ENCODE data around the gene HIF3A.

DNA sequence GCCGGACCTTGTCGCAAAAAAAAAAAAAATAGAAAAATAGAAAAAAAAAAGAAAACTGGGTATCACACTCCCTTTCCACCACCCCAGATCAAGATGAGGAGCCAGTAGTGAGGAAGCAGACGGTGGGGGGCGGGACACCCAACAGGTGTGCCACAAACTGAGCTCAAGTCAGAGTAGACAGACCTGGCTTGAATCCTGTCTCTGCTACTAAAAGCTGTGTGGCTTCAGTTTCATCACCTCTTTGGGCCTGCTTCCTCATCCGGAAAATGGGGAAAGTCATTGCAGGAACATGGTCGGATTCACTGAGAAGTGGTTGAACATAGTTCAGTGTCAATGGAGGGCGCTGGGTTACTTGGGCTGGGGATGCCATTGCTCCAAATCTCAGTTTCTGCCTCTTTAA lies 2.9 kb downstream of the HIF3A start:
- TF ChIP-seq, protein P1, sequence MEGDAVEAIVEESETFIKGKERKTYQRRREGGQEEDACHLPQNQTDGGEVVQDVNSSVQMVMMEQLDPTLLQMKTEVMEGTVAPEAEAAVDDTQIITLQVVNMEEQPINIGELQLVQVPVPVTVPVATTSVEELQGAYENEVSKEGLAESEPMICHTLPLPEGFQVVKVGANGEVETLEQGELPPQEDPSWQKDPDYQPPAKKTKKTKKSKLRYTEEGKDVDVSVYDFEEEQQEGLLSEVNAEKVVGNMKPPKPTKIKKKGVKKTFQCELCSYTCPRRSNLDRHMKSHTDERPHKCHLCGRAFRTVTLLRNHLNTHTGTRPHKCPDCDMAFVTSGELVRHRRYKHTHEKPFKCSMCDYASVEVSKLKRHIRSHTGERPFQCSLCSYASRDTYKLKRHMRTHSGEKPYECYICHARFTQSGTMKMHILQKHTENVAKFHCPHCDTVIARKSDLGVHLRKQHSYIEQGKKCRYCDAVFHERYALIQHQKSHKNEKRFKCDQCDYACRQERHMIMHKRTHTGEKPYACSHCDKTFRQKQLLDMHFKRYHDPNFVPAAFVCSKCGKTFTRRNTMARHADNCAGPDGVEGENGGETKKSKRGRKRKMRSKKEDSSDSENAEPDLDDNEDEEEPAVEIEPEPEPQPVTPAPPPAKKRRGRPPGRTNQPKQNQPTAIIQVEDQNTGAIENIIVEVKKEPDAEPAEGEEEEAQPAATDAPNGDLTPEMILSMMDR (IDR thresholded peaks at IDR 0.05; ENCODE audit: borderline replicate concordance, extremely low read depth, low read length, poor library complexity, severe bottlenecking) = no peak
- no peak for TF ChIP-seq EZH2 (IDR thresholded peaks at IDR 0.05; ENCODE audit: borderline replicate concordance, low read depth, low read length, severe bottlenecking)

Data from DND-41 (cell line).